ENCODE data around the gene PLCD3. TPM values are rescaled to one million over a fixed set of nuclear protein-coding genes. Genes with fewer than 3 reads are reported as not detected.
"Not testable (repeated sequence)": the region's sequence is repeated elsewhere in the genome, so short reads cannot be mapped to it uniquely, and the experiment has no call there.

Gene PLCD3
- total RNA-seq, 4 donors from 2014 or later = 35.4 to 68.4 (median 44.2) TPM

- DNase-seq (ENCODE audit: low spot score) (no peak), ATAC-seq (ENCODE audit: low FRiP score) (no peak)
- no peak for TF ChIP-seq CTCF (IDR thresholded peaks at IDR 0.05)
Observed at GRCh38 chr17:45127207-45127547, 5.1 kb downstream of the PLCD3 start.

GRCh38 chr17:45125509-45125908, 6.8 kb downstream of the PLCD3 start:
- TF ChIP-seq CTCF (IDR thresholded peaks at IDR 0.05) = no peak
- no peak for ATAC-seq (ENCODE audit: low FRiP score)
- no peak for DNase-seq (ENCODE audit: low spot score)

- not testable (repeated sequence) for ATAC-seq (ENCODE audit: low FRiP score); DNase-seq (ENCODE audit: low spot score)
Observed at GRCh38 chr17:45124797-45125122, 7.6 kb downstream of the PLCD3 start.

- no peak for TF ChIP-seq CTCF (IDR thresholded peaks at IDR 0.05)
- DNase-seq (ENCODE audit: low spot score) (peak; percentile 69), ATAC-seq (ENCODE audit: low FRiP score) (peak; percentile 88)
Observed at GRCh38 chr17:45123930-45124796, 8.2 kb downstream of the PLCD3 start.

GRCh38 chr17:45123076-45123770, 9.1 kb downstream of the PLCD3 start:
- DNase-seq (ENCODE audit: low spot score) = no peak
- no peak for ATAC-seq (ENCODE audit: low FRiP score)
- no peak for TF ChIP-seq CTCF (IDR thresholded peaks at IDR 0.05)

- DNase-seq (ENCODE audit: low spot score) = no peak
- TF ChIP-seq CTCF (IDR thresholded peaks at IDR 0.05) = no peak
- ATAC-seq (ENCODE audit: low FRiP score) = no peak
Observed at GRCh38 chr17:45121055-45121454, 11.3 kb downstream of the PLCD3 start.

- no peak for TF ChIP-seq CTCF (IDR thresholded peaks at IDR 0.05)
- no peak for ATAC-seq (ENCODE audit: low FRiP score)
- DNase-seq (ENCODE audit: low spot score) = no peak
Observed at GRCh38 chr17:45120558-45120957, 11.8 kb downstream of the PLCD3 start.
